ENCODE measurements around the gene IPO4.
A peak's percentile ranks its signal among the peaks of the same experiment; 100 is the strongest.
"Not testable (repeated sequence)": the region's sequence is repeated elsewhere in the genome, so short reads cannot be mapped to it uniquely, and the experiment has no call there.

Gene IPO4

GRCh38 chr14:24216345-24216699, 27.7 kb upstream of the IPO4 start:
- no peak for DNase-seq

- peak; percentile 88 for DNase-seq
These were observed 27.1 kb upstream of the IPO4 start, which contains the start of gene MDP1 for GRCh38 chr14:24215495-24216344. Gene MDP1, minus strand, starts transcription at chr14:24216066. Its CDS starts 111 bp downstream, at chr14:24215955.

DNA sequence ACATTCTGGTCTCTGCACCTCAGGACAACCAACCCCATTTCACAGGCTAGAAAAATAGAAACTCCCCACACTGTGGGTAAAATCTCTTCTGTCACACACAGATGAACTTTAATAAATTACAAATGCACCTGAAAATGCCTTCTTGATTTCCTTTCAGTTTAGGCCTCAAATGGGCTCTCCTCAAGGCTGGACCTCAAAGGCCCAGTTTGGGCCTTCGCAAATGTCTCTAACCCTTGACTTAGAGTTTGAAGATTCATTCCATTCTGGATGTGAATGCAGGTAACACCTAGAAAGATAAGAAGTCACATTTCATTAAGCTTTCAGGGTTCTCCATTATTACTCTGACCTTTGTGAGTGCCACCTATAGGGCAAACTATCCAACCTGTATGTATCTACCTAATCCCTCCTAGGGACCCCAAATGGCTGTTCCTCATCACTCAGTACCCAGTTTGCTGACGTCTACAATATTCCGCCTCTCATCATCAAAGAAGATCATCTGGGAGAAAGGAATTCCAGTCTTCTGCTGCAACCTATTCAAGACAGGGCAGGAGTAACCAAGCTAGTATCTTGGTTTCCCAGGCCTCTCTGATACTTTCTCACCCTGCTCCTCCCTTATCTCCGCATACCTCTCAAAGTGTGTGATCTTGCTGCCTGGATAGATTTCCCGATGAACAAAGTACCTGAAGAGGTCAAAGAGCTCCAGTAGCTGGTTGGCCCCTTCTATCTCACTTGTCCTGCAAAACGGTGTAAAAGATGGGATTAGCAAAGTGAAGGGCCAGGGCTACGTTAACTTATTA, 25.4 kb upstream of the IPO4 start:
- no peak for DNase-seq

- DNase-seq, result peak; percentile 97
These were observed 24.6 kb upstream of the IPO4 start, which contains the start of gene CHMP4A for GRCh38 chr14:24212924-24213865. Gene CHMP4A, minus strand, starts transcription at chr14:24213488. Its CDS starts 49 bp downstream, at chr14:24213439.

DNA sequence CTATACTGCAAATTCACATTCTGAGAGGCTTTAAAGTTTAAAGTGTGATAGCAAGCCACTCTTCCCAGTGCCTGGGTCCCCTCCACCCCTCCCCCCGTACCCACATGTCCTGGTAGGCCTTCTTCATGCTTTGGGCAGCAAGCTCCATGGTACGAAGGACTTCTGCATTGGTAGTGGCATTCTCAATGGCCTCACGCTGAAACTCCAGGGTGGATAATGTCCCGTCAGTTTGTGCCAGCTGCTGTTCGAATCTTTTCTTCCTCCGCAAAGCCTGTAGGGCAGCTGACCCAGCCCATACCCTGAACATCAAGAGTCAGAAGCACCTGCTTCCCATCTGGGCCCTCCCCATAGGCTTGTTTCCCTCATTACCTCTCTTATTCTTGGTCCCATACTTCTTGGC, 22.7 kb upstream of the IPO4 start:
- DNase-seq, result no peak

GRCh38 chr14:24207625-24208024, 19.0 kb upstream of the IPO4 start:
- DNase-seq, result no peak

- no peak for DNase-seq
These were observed 18.5 kb upstream of the IPO4 start for GRCh38 chr14:24207104-24207551.

DNA sequence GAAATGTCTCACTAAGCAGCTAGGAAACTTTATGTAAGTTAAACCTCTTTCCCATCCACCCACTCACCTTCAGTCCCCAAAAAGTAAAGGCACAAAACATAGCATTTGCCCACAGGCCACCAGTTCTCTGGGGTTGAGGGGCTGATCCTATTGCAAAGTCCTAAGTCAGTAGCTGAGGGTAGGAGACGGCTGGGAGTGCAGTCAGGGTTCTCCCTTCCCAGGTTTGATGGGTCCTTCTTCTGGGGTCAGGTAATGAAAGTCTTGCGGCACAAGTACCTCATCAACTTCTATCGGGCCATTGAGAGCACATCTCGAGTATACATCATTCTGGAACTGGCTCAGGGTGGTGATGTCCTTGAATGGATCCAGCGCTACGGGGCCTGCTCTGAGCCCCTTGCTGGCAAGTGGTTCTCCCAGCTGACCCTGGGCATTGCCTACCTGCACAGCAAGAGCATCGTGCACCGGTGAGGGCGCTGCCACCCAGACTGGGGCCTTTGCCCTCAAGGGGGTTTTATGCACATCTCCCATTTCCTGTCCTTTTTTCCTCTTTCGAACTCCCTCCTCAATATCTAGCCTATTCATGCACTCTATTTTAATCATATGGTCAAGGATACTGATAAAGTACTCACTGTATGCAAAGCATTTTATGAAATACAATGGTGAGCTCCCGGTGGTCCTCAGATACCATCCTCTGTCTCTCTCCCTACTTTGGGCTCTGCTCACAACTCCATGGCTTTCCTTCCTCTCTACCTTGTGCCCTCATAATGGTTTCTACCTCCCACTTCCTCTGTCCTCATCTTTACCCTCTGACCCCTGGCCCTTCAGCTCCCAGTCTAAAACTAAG, 17.9 kb upstream of the IPO4 start:
- DNase-seq, result no peak

DNA sequence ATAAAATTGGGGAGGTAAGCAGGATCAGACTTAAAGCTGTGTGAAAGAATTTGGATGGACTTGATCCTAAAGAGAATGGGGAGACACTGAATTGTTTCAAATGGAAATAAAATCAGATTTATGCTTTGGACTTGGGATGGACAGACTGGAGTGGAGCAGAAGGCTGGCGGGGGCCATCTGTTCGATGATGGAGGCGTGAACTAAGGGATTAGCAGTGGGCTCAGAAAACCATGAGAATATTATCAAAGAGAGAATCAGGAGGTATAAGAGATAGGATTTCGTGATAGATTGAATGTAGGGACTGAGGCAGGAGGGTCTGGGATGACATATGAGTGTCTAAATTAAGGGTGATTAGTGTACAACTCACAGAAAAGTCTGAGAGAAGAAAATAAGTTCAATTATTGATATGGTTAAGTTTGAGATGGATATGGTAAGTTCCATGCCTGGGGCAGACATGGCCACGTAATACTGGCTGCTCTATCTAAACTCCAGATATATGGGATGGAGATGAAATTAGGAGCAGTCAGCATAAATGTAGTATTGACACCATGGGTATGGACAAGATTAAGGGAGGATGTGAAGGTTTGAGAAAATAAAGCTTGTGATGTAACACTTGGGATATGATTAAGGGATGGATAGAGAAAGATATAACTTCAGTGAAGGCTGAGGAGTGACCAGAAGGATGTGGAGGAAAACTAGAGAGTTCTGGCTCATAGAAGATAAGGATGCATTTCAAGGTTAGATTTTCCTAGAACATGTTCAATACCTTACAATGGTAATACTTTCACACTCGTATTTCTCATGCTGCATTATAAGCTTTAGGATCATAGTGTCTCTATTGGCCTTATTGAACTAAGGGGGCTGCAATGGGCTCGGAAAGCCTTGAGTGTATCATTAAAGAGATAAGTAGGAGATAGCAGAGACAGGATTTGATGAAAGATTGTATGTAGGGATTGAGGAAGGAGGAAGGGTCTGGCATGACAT, 15.8 kb upstream of the IPO4 start:
- no peak for DNase-seq

DNA sequence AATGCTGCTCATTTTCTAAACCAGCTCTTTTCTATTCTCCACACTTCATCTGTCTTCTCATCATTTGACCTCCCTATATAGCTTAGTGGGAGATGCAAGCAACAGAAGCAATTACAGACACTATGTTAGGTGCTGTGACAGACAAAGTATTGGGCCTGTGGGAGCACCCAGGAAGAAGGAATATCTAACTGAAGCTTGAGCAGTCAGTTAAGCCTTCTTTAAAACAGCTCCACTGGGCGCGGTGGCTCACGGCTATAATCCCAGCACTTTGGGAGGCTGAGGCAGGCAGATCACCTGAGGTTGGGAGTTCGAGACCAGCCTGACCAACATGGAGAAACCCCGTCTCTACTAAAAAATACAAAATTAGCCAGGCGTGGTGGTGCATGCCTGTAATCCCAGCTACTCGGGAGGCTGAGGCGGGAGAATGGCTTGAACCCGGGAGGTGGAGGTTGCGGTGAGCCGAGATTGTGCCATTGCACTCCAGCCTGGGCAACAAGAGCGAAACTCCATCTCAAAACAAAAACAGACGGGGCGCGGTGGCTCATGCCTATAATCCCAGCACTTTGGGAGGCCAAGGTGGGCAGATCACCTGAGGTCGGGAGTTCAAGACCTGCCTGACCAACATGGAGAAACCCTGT, 14.8 kb upstream of the IPO4 start:
- DNase-seq, result not testable (repeated sequence)

GRCh38 chr14:24202538-24202937, 13.9 kb upstream of the IPO4 start:
- DNase-seq, result not testable (repeated sequence)

- DNase-seq, result no peak
These were observed 10.4 kb upstream of the IPO4 start for GRCh38 chr14:24198814-24199524.

- DNase-seq, result no peak
These were observed 8.4 kb upstream of the IPO4 start for GRCh38 chr14:24197056-24197450.

GRCh38 chr14:24196071-24197055, 7.7 kb upstream of the IPO4 start:
- peak; percentile 29 for DNase-seq

- DNase-seq, result peak; percentile 37
These were observed 6.8 kb upstream of the IPO4 start, which contains the start of gene TM9SF1 for GRCh38 chr14:24195186-24196070. Gene TM9SF1, minus strand, starts transcription at chr14:24195441. Its CDS starts 422 bp downstream, at chr14:24195019.

- no peak for DNase-seq
These were observed 6.2 kb upstream of the IPO4 start for GRCh38 chr14:24194873-24195185.

Measured in SHP77 treated with DMSO at 0.1 percent for 48 hours (cell line).